OCI-LY7 (cell line): Measurements from ENCODE around the gene SNCAIP. TPM values are rescaled to one million over a fixed set of nuclear protein-coding genes. Genes with fewer than 3 reads are reported as not detected.

Experiments
- BruUV-seq: library from RNA; stranded (reverse); fragments of 400-500 nt; replicated peaks from 2 replicates; lab custom pipeline; 2021; lab: Mats Ljungman, UMichigan
- CTCF ChIA-PET: fragments of 300-600 bp; sonication (Branson Sonifier 250); formaldehyde crosslinking; loops from one replicate; lab custom pipeline; 2022; ENCODE audit warnings: antibody characterized with exemption; ENCODE audit not compliant: unreplicated experiment; lab: Charles Lee
- POLR2A ChIA-PET: fragments of 300-600 bp; sonication (Branson Sonifier 250); formaldehyde crosslinking; loops from one replicate; lab custom pipeline; 2022; ENCODE audit warnings: antibody characterized with exemption; lab: Charles Lee
- DNase-seq: peaks from one replicate; pipeline ENCODE4 v3.0.0-alpha.2; 2015; ENCODE audit warnings: low spot score
- H2AFZ ChIP-seq: fragments of 200-600 bp; sonication (generic), shearing (Covaris generic); 2 replicates; pipeline ENCODE4 v1.6.1; 2014; ENCODE audit warnings: mild to moderate bottlenecking, antibody characterized with exemption, low read length, moderate library complexity
- H3K27ac ChIP-seq: fragments of 200-600 bp; sonication (generic); 2 replicates; pipeline ENCODE4 v1.5.1; 2014; ENCODE audit warnings: mixed run types, low read depth, mild to moderate bottlenecking, moderate library complexity, low read length, inconsistent platforms; ENCODE audit not compliant: poor library complexity, severe bottlenecking
- H3K36me3 ChIP-seq: fragments of 200-600 bp; sonication (generic); 2 replicates; pipeline ENCODE4 v1.6.1; 2014; ENCODE audit warnings: mild to moderate bottlenecking, antibody characterized with exemption, low read length, moderate library complexity, mixed read lengths; ENCODE audit not compliant: insufficient read depth
- H3K4me1 ChIP-seq: fragments of 200-600 bp; sonication (generic); 2 replicates; pipeline ENCODE4 v1.5.1; 2014; ENCODE audit warnings: mild to moderate bottlenecking, low read length; ENCODE audit not compliant: insufficient read depth, poor library complexity, severe bottlenecking
- H3K4me2 ChIP-seq: fragments of 200-600 bp; sonication (generic); 2 replicates; pipeline ENCODE4 v1.6.1; 2014; ENCODE audit warnings: mild to moderate bottlenecking, low read length
- H3K4me3 ChIP-seq: fragments of 200-600 bp; sonication (generic); 2 replicates; pipeline ENCODE4 v1.5.1; 2014; ENCODE audit warnings: mild to moderate bottlenecking, low read depth, low read length; ENCODE audit not compliant: poor library complexity, severe bottlenecking
- H3K79me2 ChIP-seq: fragments of 200-600 bp; sonication (generic); 2 replicates; pipeline ENCODE4 v1.6.1; 2016; ENCODE audit warnings: low read depth, mild to moderate bottlenecking, low read length, moderate library complexity, mixed read lengths; ENCODE audit not compliant: insufficient read depth
- H3K9me2 ChIP-seq: fragments of 200-600 bp; sonication (generic); 2 replicates; pipeline ENCODE4 v1.6.1; 2016; ENCODE audit warnings: mild to moderate bottlenecking, low read length, mixed read lengths; ENCODE audit not compliant: insufficient read depth
- H3K9me3 ChIP-seq: fragments of 200-600 bp; sonication (generic); 2 replicates; pipeline ENCODE4 v1.6.1; 2014; ENCODE audit warnings: mild to moderate bottlenecking, mixed run types, low read length, mixed read lengths
- H4K20me1 ChIP-seq: fragments of 200-600 bp; sonication (generic); 2 replicates; pipeline ENCODE4 v1.6.1; 2014; ENCODE audit warnings: mild to moderate bottlenecking, antibody characterized with exemption, low read length, moderate library complexity, mixed read lengths; ENCODE audit not compliant: insufficient read depth
- EZH2phosphoT487 ChIP-seq: fragments of 200-600 bp; sonication (generic); IDR thresholded peaks from 2 replicates; pipeline ENCODE4 v1.6.1; 2018; ENCODE audit warnings: low read depth, borderline replicate concordance, mild to moderate bottlenecking, mixed run types, antibody characterized with exemption, low read length, moderate library complexity, mixed read lengths
- intact Hi-C: fragments of 100-400 bp; cut with micrococcal nuclease; formaldehyde crosslinking; loops from one replicate; pipeline ENCODE4 v1.10.0; 2022; ENCODE audit not compliant: unreplicated experiment
- total RNA-seq, 2 experiments: library from RNA; depleted of rRNA in 1 of 2; stranded (reverse); fragments of >200 nt in 1 of 2; shearing (Covaris generic) in 1 of 2; gene quantifications; 2 replicates each; pipeline ENCODE4 v1.2.3, GENCODE V29; 2014 to 2022
- TF ChIP-seq, protein P1 (sequence below): fragments of 200-600 bp; sonication (generic); conservative IDR thresholded peaks from 2 replicates; pipeline ENCODE4 v1.5.1; 2014; ENCODE audit warnings: mild to moderate bottlenecking, antibody characterized with exemption, low read length, moderate library complexity, mixed read lengths

SNCAIP gene
- total RNA-seq, 2 experiments from 2014 or later, result not detected

DNA sequence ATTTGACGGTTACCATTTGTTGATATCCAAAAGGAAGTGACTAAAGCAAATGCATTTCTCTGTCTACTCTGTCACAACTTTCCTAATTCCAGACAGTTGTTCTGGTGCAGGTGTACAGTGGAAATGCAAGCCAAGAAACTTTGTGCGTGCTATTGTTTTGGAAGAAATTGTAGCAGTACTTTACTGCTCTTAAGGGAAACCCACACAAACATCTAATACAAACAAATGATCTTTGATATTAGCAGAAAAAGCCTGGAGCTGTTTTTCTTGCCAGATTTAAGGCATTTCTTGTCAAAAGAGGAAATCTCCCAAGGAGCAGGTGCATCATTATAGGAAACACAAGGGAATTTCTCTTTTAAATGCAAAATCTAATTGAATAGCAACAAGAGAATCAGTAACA, 2.0 kb downstream of the SNCAIP start:
- Histone ChIP-seq H3K4me3 (no peak overlapping the region), H3K79me2 (no peaks in the 10 kb centered on the region), H3K27ac (no peak overlapping the region), H3K4me2 (no peak overlapping the region), H3K9me2 (no peaks in the 10 kb centered on the region), H3K4me1 (no peaks in the 10 kb centered on the region), H3K36me3 (no peaks in the 10 kb centered on the region), H2AFZ (no peak overlapping the region), H4K20me1 (no peaks in the 10 kb centered on the region), H3K9me3 (no peaks in the 10 kb centered on the region)
- intact Hi-C loops, result no loop called here
- ChIA-PET CTCF (no interaction called here), POLR2A (interaction anchor here (0.6 kb wide), 1 partner anchor 1105 kb away, joined by 3 read pairs; no protein-coding TSS in a partner anchor)
- TF ChIP-seq EZH2phosphoT487, result no peak
- TF ChIP-seq, protein P1, sequence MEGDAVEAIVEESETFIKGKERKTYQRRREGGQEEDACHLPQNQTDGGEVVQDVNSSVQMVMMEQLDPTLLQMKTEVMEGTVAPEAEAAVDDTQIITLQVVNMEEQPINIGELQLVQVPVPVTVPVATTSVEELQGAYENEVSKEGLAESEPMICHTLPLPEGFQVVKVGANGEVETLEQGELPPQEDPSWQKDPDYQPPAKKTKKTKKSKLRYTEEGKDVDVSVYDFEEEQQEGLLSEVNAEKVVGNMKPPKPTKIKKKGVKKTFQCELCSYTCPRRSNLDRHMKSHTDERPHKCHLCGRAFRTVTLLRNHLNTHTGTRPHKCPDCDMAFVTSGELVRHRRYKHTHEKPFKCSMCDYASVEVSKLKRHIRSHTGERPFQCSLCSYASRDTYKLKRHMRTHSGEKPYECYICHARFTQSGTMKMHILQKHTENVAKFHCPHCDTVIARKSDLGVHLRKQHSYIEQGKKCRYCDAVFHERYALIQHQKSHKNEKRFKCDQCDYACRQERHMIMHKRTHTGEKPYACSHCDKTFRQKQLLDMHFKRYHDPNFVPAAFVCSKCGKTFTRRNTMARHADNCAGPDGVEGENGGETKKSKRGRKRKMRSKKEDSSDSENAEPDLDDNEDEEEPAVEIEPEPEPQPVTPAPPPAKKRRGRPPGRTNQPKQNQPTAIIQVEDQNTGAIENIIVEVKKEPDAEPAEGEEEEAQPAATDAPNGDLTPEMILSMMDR, result no peak
- BruUV-seq, result no TSS peak
- no peak for DNase-seq

DNA sequence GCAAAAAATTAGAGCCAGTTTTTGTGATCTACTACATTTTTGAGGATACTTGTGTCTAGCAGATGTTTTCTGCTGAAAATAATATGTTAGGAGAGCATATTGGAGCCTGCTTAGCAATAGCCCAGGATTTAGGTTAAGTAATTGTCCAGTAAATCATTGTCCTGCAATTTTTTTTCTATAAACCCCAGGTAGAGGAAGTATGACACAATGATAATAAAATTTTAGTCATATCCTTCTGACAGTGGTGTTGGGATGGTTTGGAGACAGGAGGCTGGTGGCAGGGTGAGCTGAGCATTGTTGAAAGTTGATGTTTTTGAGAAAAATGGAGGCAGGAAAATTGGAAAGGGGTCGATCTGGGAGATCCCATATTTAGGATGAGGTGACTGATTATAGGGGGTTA, 3.5 kb downstream of the SNCAIP start:
- Histone ChIP-seq H3K4me1 (no peaks in the 10 kb centered on the region), H3K9me2 (no peaks in the 10 kb centered on the region), H3K4me3 (no peak overlapping the region), H3K9me3 (no peaks in the 10 kb centered on the region), H3K36me3 (no peaks in the 10 kb centered on the region), H3K27ac (no peak overlapping the region), H4K20me1 (no peaks in the 10 kb centered on the region), H2AFZ (no peak overlapping the region; the same call in 1 of the 2 replicates), H3K79me2 (no peaks in the 10 kb centered on the region), H3K4me2 (no peak overlapping the region)
- TF ChIP-seq, protein P1, result no peak
- TF ChIP-seq EZH2phosphoT487, result no peak
- BruUV-seq, result no TSS peak
- CTCF ChIA-PET, result no interaction called here
- intact Hi-C loops, result no loop called here
- POLR2A ChIA-PET, result interaction anchor here (0.5 kb wide), 1 partner anchor 1399 kb away, joined by 4 read pairs; no protein-coding TSS in a partner anchor
- no peak for DNase-seq

DNA sequence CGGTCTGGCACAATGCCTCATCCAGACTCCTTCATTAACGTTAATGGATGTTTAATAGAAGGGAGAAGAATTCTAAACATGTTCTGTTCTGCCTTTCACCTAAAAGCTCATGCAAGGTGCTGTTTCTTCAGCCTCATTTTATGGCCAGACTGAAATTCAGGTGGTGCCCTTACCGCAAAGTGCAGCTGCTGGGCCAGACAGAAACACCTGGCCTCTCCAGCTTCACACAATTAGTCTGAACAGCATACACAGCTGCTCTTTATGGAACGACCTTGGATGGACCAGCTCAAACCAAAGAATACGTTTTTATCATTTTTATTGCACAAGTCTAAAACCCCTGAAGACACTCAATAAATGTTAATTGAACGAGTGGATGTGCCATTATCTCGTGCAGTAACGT, 4.6 kb downstream of the SNCAIP start:
- no peak overlapping the region for H2AFZ ChIP-seq
- POLR2A ChIA-PET, result interaction anchor here (0.9 kb wide), 1 partner anchor 9 kb away, joined by 3 read pairs; no protein-coding TSS in a partner anchor
- intact Hi-C loops, result loop anchor here (2.0 kb wide), 1 partner anchor 16 kb away; no protein-coding TSS in a partner anchor
- TF ChIP-seq, protein P1, result no peak
- TF ChIP-seq EZH2phosphoT487, result no peak
- H3K36me3 ChIP-seq, result no peaks in the 10 kb centered on the region
- H3K4me3 ChIP-seq, result no peak overlapping the region
- no TSS peak for BruUV-seq
- CTCF ChIA-PET, result no interaction called here
- no peaks in the 10 kb centered on the region for H3K79me2 ChIP-seq
- peak; percentile 4 for DNase-seq
- H3K4me2 ChIP-seq, result no peak overlapping the region
- no peaks in the 10 kb centered on the region for H3K9me2 ChIP-seq
- no peaks in the 10 kb centered on the region for H3K9me3 ChIP-seq
- H3K27ac ChIP-seq, result no peak overlapping the region
- H4K20me1 ChIP-seq, result no peaks in the 10 kb centered on the region
- H3K4me1 ChIP-seq, result no peaks in the 10 kb centered on the region
